GM12878 (cell line): ENCODE measurements around the gene PPP1R36. TPM values are rescaled to one million over a fixed set of nuclear protein-coding genes. Genes with fewer than 3 reads are reported as not detected.

Experiments used
- ATAC-seq: fragments of 200-7000 bp; cut with Tn5 transposase; 3 replicates; pipeline ENCODE4 v1.9.1; 2020; ENCODE audit warnings: mild to moderate bottlenecking, moderate library complexity
- BruUV-seq: library from RNA; stranded (reverse); fragments of 400-500 nt; replicated peaks from 2 replicates; lab custom pipeline; 2021; lab: Mats Ljungman, UMichigan
- CTCF ChIA-PET: fragments of 300-600 bp; sonication (Branson Sonifier 250); formaldehyde crosslinking; extraction: SDS; loops from one replicate; lab custom pipeline; 2021; ENCODE audit warnings: inconsistent platforms; lab: Yijun Ruan, JAX
- POLR2A ChIA-PET: fragments of 350-600 bp; formaldehyde crosslinking; extraction: SDS; loops from one replicate; lab custom pipeline; 2021; ENCODE audit warnings: inconsistent platforms; lab: Charles Lee
- RAD21 ChIA-PET: fragments of 300-600 bp; sonication (Branson Sonifier 250); formaldehyde crosslinking; loops from one replicate; lab custom pipeline; 2023; ENCODE audit warnings: antibody characterized with exemption; ENCODE audit not compliant: unreplicated experiment; lab: Charles Lee
- SMC1A ChIA-PET: fragments of 300-600 bp; sonication (Branson Sonifier 250); formaldehyde crosslinking; loops from one replicate; lab custom pipeline; 2023; ENCODE audit not compliant: unreplicated experiment, uncharacterized antibody; lab: Charles Lee
- DNase-seq: peaks from one replicate; pipeline ENCODE4 v3.0.0-alpha.2; 2011; ENCODE audit warnings: low read depth, low spot score
- FAIRE-seq: peaks from 3 replicates; lab custom pipeline; 2011; peaks lifted over from hg19 to GRCh38; lab: Jason Lieb, UNC
- H2AFZ ChIP-seq: 2 replicates; pipeline ENCODE4 v1.6.0; 2011; ENCODE audit warnings: low read depth, low read length, control low read depth; ENCODE audit not compliant: control insufficient read depth
- H3K27ac ChIP-seq: 2 replicates; pipeline ENCODE4 v1.5.1; 2011; ENCODE audit warnings: control low read depth; ENCODE audit not compliant: control insufficient read depth, insufficient read depth
- H3K27me3 ChIP-seq, 2 experiments: replicated peaks in 1 of 2; 2 replicates each; pipeline versions ENCODE4 v1.6.0 to v1.6.1; 2011; ENCODE audit warnings: low read length in 1 of 2; ENCODE audit not compliant: control insufficient read depth in 2 of 2, insufficient read depth in 2 of 2
- H3K36me3 ChIP-seq, 2 experiments: 2 replicates each; pipeline ENCODE4 v1.5.1; 2011; ENCODE audit warnings: low read length in 1 of 2; ENCODE audit not compliant: control insufficient read depth in 2 of 2, insufficient read depth in 2 of 2
- H3K4me1 ChIP-seq: 2 replicates; pipeline ENCODE4 v1.6.1; 2011; ENCODE audit warnings: mild to moderate bottlenecking, low read length, moderate library complexity, mixed read lengths; ENCODE audit not compliant: control insufficient read depth, insufficient read depth
- H3K4me2 ChIP-seq: 2 replicates; pipeline ENCODE4 v1.6.0; 2011; ENCODE audit warnings: control low read depth; ENCODE audit not compliant: control insufficient read depth, insufficient read depth
- H3K4me3 ChIP-seq: fragments of 200-600 bp; sonication (generic); 2 replicates; pipeline ENCODE4 v1.5.1; 2016
- H3K79me2 ChIP-seq: 2 replicates; pipeline ENCODE4 v1.6.0; 2011; ENCODE audit warnings: low read length; ENCODE audit not compliant: control insufficient read depth, insufficient read depth
- H3K9ac ChIP-seq: 2 replicates; pipeline ENCODE4 v1.8.0; 2011; ENCODE audit warnings: low read length, control low read depth, mixed read lengths; ENCODE audit not compliant: control insufficient read depth, insufficient read depth
- H3K9me3 ChIP-seq: replicated peaks from 3 replicates; pipeline ENCODE4 v1.5.1; 2011; ENCODE audit warnings: mild to moderate bottlenecking, low read length; ENCODE audit not compliant: control insufficient read depth, insufficient read depth
- H4K20me1 ChIP-seq: 2 replicates; pipeline ENCODE4 v1.6.0; 2011; ENCODE audit not compliant: control insufficient read depth, insufficient read depth
- ASH2L ChIP-seq: fragments of 300-600, 200-600 bp; sonication (generic); IDR thresholded peaks from 2 replicates; pipeline ENCODE4 v1.6.1; 2017; ENCODE audit warnings: low read depth, mild to moderate bottlenecking, borderline replicate concordance
- BMI1 ChIP-seq: fragments of 450-650 bp; IDR thresholded peaks from 2 replicates; pipeline ENCODE4 v1.6.1; 2016; ENCODE audit warnings: mild to moderate bottlenecking, moderate library complexity, borderline replicate concordance
- GATAD2B ChIP-seq: fragments of 450-650 bp; conservative IDR thresholded peaks from 2 replicates; pipeline ENCODE4 v1.6.1; 2017; ENCODE audit warnings: low read depth, mild to moderate bottlenecking, moderate library complexity
- MEF2A ChIP-seq: IDR thresholded peaks from 2 replicates; pipeline ENCODE4 v1.6.1; 2011; ENCODE audit warnings: low read depth, mild to moderate bottlenecking, low read length, moderate library complexity; ENCODE audit not compliant: insufficient read depth
- MYB ChIP-seq: fragments of 150-350 bp; IDR thresholded peaks from 2 replicates; pipeline ENCODE4 v1.6.1; 2014; ENCODE audit warnings: mild to moderate bottlenecking, low read depth, low read length, borderline replicate concordance
- NFXL1 ChIP-seq: fragments of 450-650 bp; IDR thresholded peaks from 2 replicates; pipeline ENCODE4 v1.6.1; 2017; ENCODE audit warnings: antibody characterized with exemption, mild to moderate bottlenecking, borderline replicate concordance
- PAX8 ChIP-seq: fragments of 450-650 bp; IDR thresholded peaks from 2 replicates; pipeline ENCODE4 v1.6.1; 2017; ENCODE audit warnings: mild to moderate bottlenecking, moderate library complexity
- PML ChIP-seq: IDR thresholded peaks from 2 replicates; pipeline ENCODE4 v1.6.1; 2012; ENCODE audit warnings: low read length, inconsistent platforms
- RBBP5 ChIP-seq: fragments of 200-600 bp; sonication (generic); conservative IDR thresholded peaks from 2 replicates; pipeline ENCODE4 v1.6.1; 2016
- WGBS: methylation state at CpG from one replicate; pipeline ENCODE4 v1.1.6; 2016; ENCODE audit warnings: low lambda C conversion rate; ENCODE audit not compliant: insufficient replicate concordance, insufficient coverage; ENCODE audit errors: missing lambda C conversion rate; 5-methylcytosine and 5-hydroxymethylcytosine counted together
- in situ Hi-C: fragments of 300-500 bp; cut with MboI; formaldehyde crosslinking; loops from 9 replicates; pipeline ENCODE4 v1.14.3; 2018; ENCODE audit warnings: mixed read lengths
- intact Hi-C: fragments of 100-400 bp; cut with micrococcal nuclease; formaldehyde crosslinking; loops from one replicate; pipeline ENCODE4 v1.14.2; 2022; ENCODE audit not compliant: unreplicated experiment
- polyA plus RNA-seq, 11 experiments: library from polyadenylated mRNA; depleted of rRNA in 4 of 11; unstranded in 6 of 11; stranded (reverse) in 5 of 11; fragments of >200 nt; fragmentation: Nextera tagmentation in 4 of 11; fragmentation: Illumina TruSeq in 1 of 11; extraction: Ambion mirVana in 4 of 11; extraction: Trizol in 1 of 11; gene quantifications; 1 replicate in 1 of 11; 2 replicates in 10 of 11; pipeline versions ENCODE4 v1.2.1 to v1.2.3, GENCODE V29; 2011 to 2016; ENCODE audit warnings: inconsistent platforms in 2 of 11, missing spikeins in 2 of 11, low read depth in 1 of 11
- total RNA-seq, 4 experiments: library from RNA; depleted of rRNA in 3 of 4; stranded (reverse); fragments of >200 nt in 3 of 4; fragmentation: Illumina TruSeq in 1 of 4; extraction: Trizol in 1 of 4; gene quantifications; 2 replicates each; pipeline versions ENCODE4 v1.2.1 to v1.2.3, GENCODE V29; 2013 to 2021
- TF ChIP-seq, protein P1 (sequence below): IDR thresholded peaks from 2 replicates; pipeline ENCODE4 v1.6.1; 2011; ENCODE audit warnings: low read depth, low read length, improper control_type of control experiment, borderline replicate concordance
- TF ChIP-seq, protein P2 (sequence below): IDR thresholded peaks from 2 replicates; pipeline ENCODE4 v1.6.1; 2012; ENCODE audit warnings: low read length, inconsistent platforms
- TF ChIP-seq, protein P3 (sequence below): IDR thresholded peaks from 2 replicates; pipeline ENCODE4 v1.6.1; 2011; ENCODE audit warnings: borderline replicate concordance, low read depth, mild to moderate bottlenecking, moderate library complexity, low read length; ENCODE audit not compliant: insufficient read depth, poor library complexity, severe bottlenecking

Gene PPP1R36
- total and polyA plus RNA-seq, 10 of the 15 experiments (the other 5 are each of a cell fraction or from before 2014, with no cell fraction given) = 0.12 to 0.13 TPM; not detected in 8

- ATAC-seq (no peak), DNase-seq (no peak), FAIRE-seq (no peak)
- no peaks in the 10 kb centered on the region for H3K79me2 ChIP-seq
- no peaks in the 10 kb centered on the region for H4K20me1 ChIP-seq
- ChIA-PET RAD21 (no interaction called here), POLR2A (interaction anchor here (0.6 kb wide), 1 partner anchor 1107 kb away, joined by 7 read pairs; no protein-coding TSS in a partner anchor), SMC1A (interaction anchor here (1.3 kb wide), 1 partner anchor 17 kb away, joined by 4 read pairs; no protein-coding TSS in a partner anchor), CTCF (interaction anchor here (1.3 kb wide), 1 partner anchor 64 kb away, joined by 4 read pairs; no protein-coding TSS in a partner anchor)
- no peaks in the 10 kb centered on the region; a peak in 1 of 4 replicates for H3K27me3 ChIP-seq
- H2AFZ ChIP-seq = no peak overlapping the region
- in situ Hi-C loops (no loop called here), intact Hi-C loops (no loop called here)
- TF ChIP-seq, protein P1, sequence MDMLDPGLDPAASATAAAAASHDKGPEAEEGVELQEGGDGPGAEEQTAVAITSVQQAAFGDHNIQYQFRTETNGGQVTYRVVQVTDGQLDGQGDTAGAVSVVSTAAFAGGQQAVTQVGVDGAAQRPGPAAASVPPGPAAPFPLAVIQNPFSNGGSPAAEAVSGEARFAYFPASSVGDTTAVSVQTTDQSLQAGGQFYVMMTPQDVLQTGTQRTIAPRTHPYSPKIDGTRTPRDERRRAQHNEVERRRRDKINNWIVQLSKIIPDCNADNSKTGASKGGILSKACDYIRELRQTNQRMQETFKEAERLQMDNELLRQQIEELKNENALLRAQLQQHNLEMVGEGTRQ = no peak
- no peak for TF ChIP-seq NFXL1
- no peak for TF ChIP-seq BMI1
- TF ChIP-seq PAX8 = no peak
- no peak for TF ChIP-seq GATAD2B
- TF ChIP-seq, protein P2, sequence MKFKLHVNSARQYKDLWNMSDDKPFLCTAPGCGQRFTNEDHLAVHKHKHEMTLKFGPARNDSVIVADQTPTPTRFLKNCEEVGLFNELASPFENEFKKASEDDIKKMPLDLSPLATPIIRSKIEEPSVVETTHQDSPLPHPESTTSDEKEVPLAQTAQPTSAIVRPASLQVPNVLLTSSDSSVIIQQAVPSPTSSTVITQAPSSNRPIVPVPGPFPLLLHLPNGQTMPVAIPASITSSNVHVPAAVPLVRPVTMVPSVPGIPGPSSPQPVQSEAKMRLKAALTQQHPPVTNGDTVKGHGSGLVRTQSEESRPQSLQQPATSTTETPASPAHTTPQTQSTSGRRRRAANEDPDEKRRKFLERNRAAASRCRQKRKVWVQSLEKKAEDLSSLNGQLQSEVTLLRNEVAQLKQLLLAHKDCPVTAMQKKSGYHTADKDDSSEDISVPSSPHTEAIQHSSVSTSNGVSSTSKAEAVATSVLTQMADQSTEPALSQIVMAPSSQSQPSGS = no peak
- TF ChIP-seq PML = no peak
- no peak for TF ChIP-seq ASH2L
- TF ChIP-seq, protein P3, sequence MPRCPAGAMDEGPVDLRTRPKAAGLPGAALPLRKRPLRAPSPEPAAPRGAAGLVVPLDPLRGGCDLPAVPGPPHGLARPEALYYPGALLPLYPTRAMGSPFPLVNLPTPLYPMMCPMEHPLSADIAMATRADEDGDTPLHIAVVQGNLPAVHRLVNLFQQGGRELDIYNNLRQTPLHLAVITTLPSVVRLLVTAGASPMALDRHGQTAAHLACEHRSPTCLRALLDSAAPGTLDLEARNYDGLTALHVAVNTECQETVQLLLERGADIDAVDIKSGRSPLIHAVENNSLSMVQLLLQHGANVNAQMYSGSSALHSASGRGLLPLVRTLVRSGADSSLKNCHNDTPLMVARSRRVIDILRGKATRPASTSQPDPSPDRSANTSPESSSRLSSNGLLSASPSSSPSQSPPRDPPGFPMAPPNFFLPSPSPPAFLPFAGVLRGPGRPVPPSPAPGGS = no peak
- TF ChIP-seq RBBP5 = no peak
- TF ChIP-seq MYB = no peak
- TF ChIP-seq MEF2A = no peak
- H3K4me3 ChIP-seq = no peak overlapping the region
- WGBS = 25% methylated on average over 3 of the region's 3 CpGs
- no peak overlapping the region for H3K9ac ChIP-seq
- no peak overlapping the region for H3K4me2 ChIP-seq
- H3K27ac ChIP-seq = no peak overlapping the region
- H3K9me3 ChIP-seq = no peaks in the 10 kb centered on the region
- no peaks in the 10 kb centered on the region for H3K36me3 ChIP-seq
- BruUV-seq = no TSS peak
- H3K4me1 ChIP-seq = no peaks in the 10 kb centered on the region
Observed at GRCh38 chr14:64573109-64573508, 23.3 kb downstream of the PPP1R36 start.
